Peyer's patch (tissue), 4 donors: ENCODE measurements around the gene HIVEP2. TPM values are rescaled to one million over a fixed set of nuclear protein-coding genes. Genes with fewer than 3 reads are reported as not detected.

Experiments
- DNase-seq, 3 donors: peaks; one replicate each; pipeline ENCODE4 v3.0.0-alpha.2; 2017 to 2019
- H3K27ac ChIP-seq, 4 donors: fragments of 200-600 bp; sonication (generic); one replicate each; pipeline ENCODE4 v1.5.1; 2016 to 2019
- H3K27me3 ChIP-seq, 2 donors: fragments of 200-600 bp; sonication (generic); one replicate each; pipeline ENCODE4 v1.5.1; 2019
- H3K36me3 ChIP-seq, 3 donors: fragments of 200-600 bp; sonication (generic); one replicate each; pipeline ENCODE4 v1.5.1; 2016 to 2019
- H3K4me1 ChIP-seq, 4 donors: fragments of 200-600 bp; sonication (generic); one replicate each; pipeline ENCODE4 v1.5.1; 2016 to 2019
- H3K4me3 ChIP-seq, 4 donors: fragments of 200-600 bp; sonication (generic); 1 replicate in 3 of 4; 2 replicates in 1 of 4; pipeline ENCODE4 v1.5.1; 2016 to 2019; ENCODE audit warnings: mild to moderate bottlenecking in 1 of 4
- H3K9me3 ChIP-seq, 4 donors: fragments of 200-600 bp; sonication (generic); one replicate each; pipeline ENCODE4 v1.5.1; 2016 to 2019; ENCODE audit warnings: mild to moderate bottlenecking in 1 of 4
- CTCF ChIP-seq, 6 experiments: fragments of 450-650 bp in 4 of 6; fragments of 200-600 bp in 2 of 6; sonication (generic) in 1 of 6; IDR thresholded peaks; one replicate each; pipeline ENCODE4 v1.5.1; 2017 to 2019; ENCODE audit warnings: antibody characterized with exemption in 6 of 6, mild to moderate bottlenecking in 3 of 6, moderate library complexity in 1 of 6
- POLR2A ChIP-seq, 2 donors: fragments of 450-650 bp; IDR thresholded peaks; one replicate each; pipeline ENCODE4 v1.5.1; 2017; ENCODE audit warnings: antibody characterized with exemption in 2 of 2, mild to moderate bottlenecking in 2 of 2, moderate library complexity in 2 of 2
- total RNA-seq, 4 donors: library from RNA; depleted of rRNA; stranded (reverse); fragments of >200 nt; gene quantifications; one replicate each; pipeline ENCODE4 v1.1.0, GENCODE V29; 2016

The HIVEP2 gene
- total RNA-seq, 4 donors from 2014 or later, result 14.4 to 35.5 (median 19.5) TPM

GRCh38 chr6:142881761-142882160 is 63.2 kb downstream of the HIVEP2 start:
- TF ChIP-seq POLR2A (IDR thresholded peaks at IDR 0.05) (no peak), CTCF (IDR thresholded peaks at IDR 0.05) (no peak)
- H3K4me1 ChIP-seq, result peaks cover 0 to 22% (median 10%) of the 10 kb centered on the region in 4 donors
- no peak overlapping the region for H3K27ac ChIP-seq
- H3K36me3 ChIP-seq, result no peaks in the 10 kb centered on the region
- no peak overlapping the region for H3K4me3 ChIP-seq
- no peaks in the 10 kb centered on the region for H3K27me3 ChIP-seq
- no peak for DNase-seq
- H3K9me3 ChIP-seq, result no peaks in the 10 kb centered on the region

DNA sequence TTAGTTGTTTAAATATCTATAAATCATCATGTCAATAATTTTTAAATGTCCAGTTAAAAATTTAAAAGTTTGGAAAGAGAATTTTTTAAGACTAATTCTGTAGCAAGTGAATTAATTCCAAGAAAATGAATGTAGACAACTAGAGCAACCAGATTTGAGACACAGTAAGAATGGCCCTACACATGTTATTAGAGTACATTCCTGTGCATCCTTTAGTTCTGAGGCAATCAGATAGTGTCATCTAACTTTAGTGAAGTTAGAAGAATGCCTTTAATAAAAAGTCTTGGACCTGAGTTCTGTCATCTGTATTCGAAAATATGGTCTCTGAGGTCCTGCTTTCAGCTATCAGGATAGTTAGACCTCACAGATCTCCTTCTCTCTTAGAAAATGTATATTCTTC is 63.7 kb downstream of the HIVEP2 start:
- H3K36me3 ChIP-seq, result no peaks in the 10 kb centered on the region
- no peak overlapping the region for H3K4me3 ChIP-seq
- H3K4me1 ChIP-seq, result peaks cover 0 to 17% (median 8%) of the 10 kb centered on the region in 4 donors
- TF ChIP-seq CTCF (IDR thresholded peaks at IDR 0.05) (no peak), POLR2A (IDR thresholded peaks at IDR 0.05) (no peak)
- no peaks in the 10 kb centered on the region for H3K27me3 ChIP-seq
- DNase-seq, result no peak
- no peaks in the 10 kb centered on the region for H3K9me3 ChIP-seq
- no peak overlapping the region for H3K27ac ChIP-seq

- Histone ChIP-seq H3K36me3 (no peaks in the 10 kb centered on the region), H3K4me1 (peaks cover 0 to 7% (median 4%) of the 10 kb centered on the region in 4 donors), H3K9me3 (no peaks in the 10 kb centered on the region), H3K27me3 (no peaks in the 10 kb centered on the region), H3K4me3 (no peak overlapping the region), H3K27ac (no peak overlapping the region)
- DNase-seq, result no peak
- TF ChIP-seq CTCF (IDR thresholded peaks at IDR 0.05), result no peak
- no peak for TF ChIP-seq POLR2A (IDR thresholded peaks at IDR 0.05)
These were observed 64.8 kb downstream of the HIVEP2 start for GRCh38 chr6:142880201-142880600.

- Histone ChIP-seq H3K27ac (no peak overlapping the region), H3K4me3 (no peak overlapping the region), H3K9me3 (no peaks in the 10 kb centered on the region), H3K4me1 (peaks cover 0 to 6% (median 2%) of the 10 kb centered on the region in 4 donors), H3K36me3 (no peaks in the 10 kb centered on the region), H3K27me3 (no peaks in the 10 kb centered on the region)
- no peak for TF ChIP-seq POLR2A (IDR thresholded peaks at IDR 0.05)
- TF ChIP-seq CTCF (IDR thresholded peaks at IDR 0.05), result no peak
- DNase-seq, result no peak
These were observed 65.4 kb downstream of the HIVEP2 start for GRCh38 chr6:142879527-142879926.

DNA sequence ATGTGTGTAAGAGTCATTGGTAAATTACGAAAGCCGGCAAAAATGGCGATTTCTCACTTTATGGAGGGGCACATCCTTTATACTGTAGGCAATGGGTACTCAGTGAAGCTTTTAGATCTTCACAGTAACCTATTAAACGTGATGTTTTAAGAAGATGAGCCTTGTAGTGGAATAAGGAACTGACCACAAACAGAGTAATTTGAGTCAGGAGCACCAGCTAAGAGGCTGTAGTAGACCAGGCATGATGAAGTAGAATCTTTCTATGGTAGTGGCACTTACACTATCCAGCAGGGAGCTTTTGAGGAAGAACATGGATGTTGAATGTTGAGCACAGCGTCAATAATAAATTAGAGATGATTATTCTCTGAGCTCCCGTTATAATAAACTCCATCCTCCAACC is 65.9 kb downstream of the HIVEP2 start:
- Histone ChIP-seq H3K9me3 (no peaks in the 10 kb centered on the region), H3K27ac (no peak overlapping the region), H3K36me3 (no peaks in the 10 kb centered on the region), H3K4me3 (no peak overlapping the region), H3K27me3 (no peaks in the 10 kb centered on the region), H3K4me1 (peaks cover 0 to 8% (median 3%) of the 10 kb centered on the region in 4 donors)
- no peak for DNase-seq
- no peak for TF ChIP-seq CTCF (IDR thresholded peaks at IDR 0.05)
- TF ChIP-seq POLR2A (IDR thresholded peaks at IDR 0.05), result no peak

DNA sequence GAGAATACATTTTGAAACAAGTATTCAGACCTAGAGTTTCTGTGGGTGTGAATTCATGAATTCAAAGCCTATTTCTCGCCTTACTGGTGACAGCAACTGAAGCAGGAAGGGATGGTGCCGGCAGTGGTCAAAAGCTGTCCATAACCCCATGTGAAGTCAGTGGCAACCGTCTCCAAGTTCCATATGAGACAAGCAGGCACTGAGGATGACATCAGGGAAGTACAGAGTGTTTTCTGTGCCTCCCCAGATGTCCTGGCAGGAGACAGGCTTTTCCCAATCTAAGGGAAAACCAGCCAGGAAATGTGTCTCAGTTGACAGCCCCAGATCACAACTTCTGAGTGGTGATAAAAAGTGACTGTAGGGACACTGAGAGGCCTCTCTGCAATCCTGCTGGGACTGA is 66.6 kb downstream of the HIVEP2 start:
- H3K27me3 ChIP-seq, result no peaks in the 10 kb centered on the region
- DNase-seq, result no peak
- no peaks in the 10 kb centered on the region for H3K9me3 ChIP-seq
- H3K36me3 ChIP-seq, result no peaks in the 10 kb centered on the region
- peaks cover 0 to 8% (median 3%) of the 10 kb centered on the region in 4 donors for H3K4me1 ChIP-seq
- TF ChIP-seq CTCF (IDR thresholded peaks at IDR 0.05) (no peak), POLR2A (IDR thresholded peaks at IDR 0.05) (no peak)
- H3K4me3 ChIP-seq, result no peak overlapping the region
- H3K27ac ChIP-seq, result no peak overlapping the region
